HG02798 (cell line): ENCODE results near the gene PLXNA4.

Source experiments
- ATAC-seq: cut with Tn5 transposase; IDR thresholded peaks from one replicate; pipeline ENCODE4 v1.9.1; 2021; ENCODE audit warnings: mild to moderate bottlenecking; ENCODE audit not compliant: unreplicated experiment, poor library complexity

The PLXNA4 gene

GRCh38 chr7:132345543-132346129, 230.6 kb downstream of the PLXNA4 start:
- no peak for ATAC-seq

- no peak for ATAC-seq
These were observed 231.2 kb downstream of the PLXNA4 start for GRCh38 chr7:132345030-132345429.

- no peak for ATAC-seq
These were observed 233.1 kb downstream of the PLXNA4 start for GRCh38 chr7:132343199-132343598.

GRCh38 chr7:132337450-132338080, 238.7 kb downstream of the PLXNA4 start:
- ATAC-seq, result no peak

GRCh38 chr7:132336797-132337196, 239.5 kb downstream of the PLXNA4 start:
- no peak for ATAC-seq

GRCh38 chr7:132333301-132333700, 243.0 kb downstream of the PLXNA4 start:
- no peak for ATAC-seq

- ATAC-seq, result no peak
These were observed 247.5 kb downstream of the PLXNA4 start for GRCh38 chr7:132328760-132329159.

- ATAC-seq, result no peak
These were observed 248.1 kb downstream of the PLXNA4 start for GRCh38 chr7:132328047-132328620.

GRCh38 chr7:132326878-132327589, 249.2 kb downstream of the PLXNA4 start:
- ATAC-seq, result no peak

GRCh38 chr7:132322970-132323369, 253.3 kb downstream of the PLXNA4 start:
- no peak for ATAC-seq

GRCh38 chr7:132321387-132321786, 254.9 kb downstream of the PLXNA4 start:
- ATAC-seq, result no peak

GRCh38 chr7:132319481-132319880, 256.8 kb downstream of the PLXNA4 start:
- ATAC-seq, result no peak

GRCh38 chr7:132318352-132319318, 257.6 kb downstream of the PLXNA4 start:
- ATAC-seq, result peak; percentile 89

- ATAC-seq, result no peak
These were observed 258.4 kb downstream of the PLXNA4 start for GRCh38 chr7:132317701-132318351.

GRCh38 chr7:132312531-132313055, 263.7 kb downstream of the PLXNA4 start:
- ATAC-seq, result no peak

GRCh38 chr7:132311733-132312132, 264.5 kb downstream of the PLXNA4 start:
- ATAC-seq, result no peak

- no peak for ATAC-seq
These were observed 267.0 kb downstream of the PLXNA4 start for GRCh38 chr7:132309102-132309805.

- ATAC-seq, result no peak
These were observed 268.8 kb downstream of the PLXNA4 start for GRCh38 chr7:132307465-132307864.
